ENCODE data around the gene FLII. TPM values are rescaled to one million over a fixed set of nuclear protein-coding genes. Genes with fewer than 3 reads are reported as not detected.
"Not testable (repeated sequence)": the region's sequence is repeated elsewhere in the genome, so short reads cannot be mapped to it uniquely, and the experiment has no call there.

FLII gene
- 100 to 1,000 TPM; 218 to 258 TPM for polyA plus RNA-seq

DNA sequence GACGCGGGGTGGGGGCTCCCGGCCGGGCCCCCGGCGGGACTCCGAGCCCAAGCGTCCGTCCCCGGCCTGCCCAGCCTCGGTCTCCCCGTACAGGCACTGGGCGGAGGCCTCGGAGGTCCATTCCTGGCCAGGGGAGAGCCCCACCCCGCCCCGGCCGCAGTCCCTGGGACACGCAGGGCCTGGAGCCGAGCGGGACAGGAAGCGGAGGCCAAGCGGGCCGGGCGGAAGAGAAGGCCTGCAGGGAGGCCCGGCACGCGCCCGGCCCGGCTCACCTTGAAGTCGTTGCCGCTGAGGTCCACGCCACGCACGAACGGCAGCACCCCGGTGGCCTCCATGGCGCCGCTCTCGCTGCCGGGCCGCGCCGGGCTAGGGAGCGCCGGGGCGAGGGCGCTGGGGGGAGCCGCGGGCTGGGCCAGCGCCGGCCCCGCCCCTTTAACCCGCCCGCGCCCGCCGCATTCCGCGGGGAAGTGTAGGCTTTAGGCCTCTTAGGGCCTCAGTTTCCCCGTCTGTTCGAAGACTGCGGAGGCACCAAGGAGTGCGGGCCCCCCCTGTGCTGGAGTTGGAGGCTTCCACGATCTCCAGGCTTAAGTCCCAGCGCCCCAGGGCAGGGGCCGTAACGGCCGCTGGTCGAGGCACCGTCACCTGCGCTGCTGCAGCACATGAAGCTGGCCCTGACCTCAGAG, at the start of gene FLII:
FLII (minus strand) TSS at position 383 of the 683 bp plus-strand sequence; CDS start at position 335, 48 bp downstream.
- peak within 1 kb of the TSS; percentile 74 to 92 for H3K4me3 ChIP-seq (ENCODE audit: low read depth in 1 of 2, low read length in 2 of 2)
- H3K4me1 ChIP-seq (ENCODE audit: control insufficient read depth in 2 of 2, insufficient read depth in 2 of 2, low read length in 1 of 2), result peaks cover 3 to 25% of the 10 kb centered on the region in 2 donors

DNA sequence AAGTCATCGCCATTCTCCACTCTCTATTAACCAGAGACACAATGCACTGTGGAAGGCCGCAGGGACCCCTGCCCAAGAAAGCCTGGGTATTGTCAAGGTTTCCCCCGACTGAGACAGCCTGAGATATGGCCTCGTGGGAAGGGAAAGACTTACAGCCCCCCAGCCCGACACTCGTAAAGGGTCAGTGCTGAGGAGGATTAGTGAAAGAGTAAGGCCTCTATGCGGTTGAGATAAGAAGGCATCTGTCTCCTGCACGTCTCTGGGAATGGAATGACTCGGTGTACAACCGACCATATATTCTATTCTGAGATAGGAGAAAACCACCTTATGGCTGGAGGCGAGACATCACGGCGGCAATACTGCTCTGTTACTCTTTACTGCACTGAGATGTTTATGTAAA, 44.7 kb upstream of the FLII start:
- H3K27ac ChIP-seq (ENCODE audit: low read depth in 2 of 2, low read length in 1 of 2); H3K4me1 ChIP-seq (ENCODE audit: control insufficient read depth in 2 of 2, insufficient read depth in 2 of 2, low read length in 1 of 2); H3K27me3 ChIP-seq (ENCODE audit: control insufficient read depth in 1 of 2, insufficient read depth in 2 of 2, low read length in 2 of 2); H3K4me3 ChIP-seq (ENCODE audit: low read depth in 1 of 2, low read length in 2 of 2); H3K9me3 ChIP-seq (ENCODE audit: control insufficient read depth in 2 of 2, insufficient read depth in 1 of 2, low read depth in 1 of 2, low read length in 1 of 2): not testable (repeated sequence)
- WGBS, 2 donors, result 77 to 85% methylated on average over 13 of the region's 13 CpGs
- H3K36me3 ChIP-seq (ENCODE audit: control insufficient read depth in 2 of 2, insufficient read depth in 2 of 2, low read length in 1 of 2), result peaks cover 29 to 33% of the 10 kb centered on the region in 2 donors

More for the DNA sequence above, at the start of gene FLII:
- H3K27me3 ChIP-seq (ENCODE audit: control insufficient read depth in 1 of 2, insufficient read depth in 2 of 2, low read length in 2 of 2), result no peaks in the 10 kb centered on the region
- WGBS, 2 donors, result 1 to 2% methylated on average over 49 to 71 of the region's 71 CpGs
- H3K36me3 ChIP-seq (ENCODE audit: control insufficient read depth in 2 of 2, insufficient read depth in 2 of 2, low read length in 1 of 2), result peaks cover 0 to 38% of the 10 kb centered on the region in 2 donors
- peak within 1 kb of the TSS; percentile 97 to 99 for H3K27ac ChIP-seq (ENCODE audit: low read depth in 2 of 2, low read length in 1 of 2)
- H3K9me3 ChIP-seq (ENCODE audit: control insufficient read depth in 2 of 2, insufficient read depth in 1 of 2, low read depth in 1 of 2, low read length in 1 of 2), result no peaks in the 10 kb centered on the region

DNA sequence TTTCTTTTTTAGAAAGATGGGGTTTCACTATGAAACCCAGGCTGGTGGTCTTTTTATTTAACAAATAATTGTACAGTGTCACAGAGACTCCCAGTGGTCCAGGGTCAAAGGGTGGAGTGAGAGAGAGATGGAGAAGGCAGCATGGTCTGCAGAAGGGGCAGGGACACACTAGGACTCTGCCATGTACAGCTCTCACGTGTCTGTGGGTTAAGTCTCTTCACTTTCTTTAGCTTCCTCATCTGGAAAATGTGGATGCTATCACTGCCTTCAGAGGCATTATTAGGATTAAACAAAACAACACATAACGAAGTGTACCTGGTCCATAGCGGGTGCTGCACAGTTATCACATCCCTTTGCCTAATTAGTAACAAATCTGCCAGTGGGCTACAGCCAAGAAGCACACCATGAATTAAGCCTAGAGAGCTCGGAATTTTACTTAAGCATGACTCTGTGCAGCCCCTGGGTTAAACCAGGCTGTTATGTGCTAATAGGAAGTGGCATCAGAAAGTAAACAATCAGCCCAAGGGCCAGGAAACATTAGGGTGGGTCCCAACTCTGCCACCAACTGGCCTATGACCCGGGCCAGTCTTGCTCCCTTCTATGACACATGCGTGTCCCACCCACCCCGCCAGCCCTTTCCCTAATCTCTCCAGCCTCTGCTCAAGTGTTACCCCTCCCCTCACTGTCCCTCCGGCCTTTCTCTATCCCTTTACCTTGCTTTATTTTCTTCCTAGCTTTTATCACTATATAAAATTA, 42.4 kb upstream of the FLII start:
- peaks cover 27 to 29% of the 10 kb centered on the region in 2 donors for H3K36me3 ChIP-seq (ENCODE audit: control insufficient read depth in 2 of 2, insufficient read depth in 2 of 2, low read length in 1 of 2)
- no peak overlapping the region for H3K4me3 ChIP-seq (ENCODE audit: low read depth in 1 of 2, low read length in 2 of 2)
- no peak overlapping the region for H3K27ac ChIP-seq (ENCODE audit: low read depth in 2 of 2, low read length in 1 of 2)
- 81 to 85% methylated on average over 8 of the region's 8 CpGs for WGBS, 2 donors
- no peaks in the 10 kb centered on the region for H3K9me3 ChIP-seq (ENCODE audit: control insufficient read depth in 2 of 2, insufficient read depth in 1 of 2, low read depth in 1 of 2, low read length in 1 of 2)
- H3K4me1 ChIP-seq (ENCODE audit: control insufficient read depth in 2 of 2, insufficient read depth in 2 of 2, low read length in 1 of 2), result no peaks in the 10 kb centered on the region
- H3K27me3 ChIP-seq (ENCODE audit: control insufficient read depth in 1 of 2, insufficient read depth in 2 of 2, low read length in 2 of 2), result no peaks in the 10 kb centered on the region

DNA sequence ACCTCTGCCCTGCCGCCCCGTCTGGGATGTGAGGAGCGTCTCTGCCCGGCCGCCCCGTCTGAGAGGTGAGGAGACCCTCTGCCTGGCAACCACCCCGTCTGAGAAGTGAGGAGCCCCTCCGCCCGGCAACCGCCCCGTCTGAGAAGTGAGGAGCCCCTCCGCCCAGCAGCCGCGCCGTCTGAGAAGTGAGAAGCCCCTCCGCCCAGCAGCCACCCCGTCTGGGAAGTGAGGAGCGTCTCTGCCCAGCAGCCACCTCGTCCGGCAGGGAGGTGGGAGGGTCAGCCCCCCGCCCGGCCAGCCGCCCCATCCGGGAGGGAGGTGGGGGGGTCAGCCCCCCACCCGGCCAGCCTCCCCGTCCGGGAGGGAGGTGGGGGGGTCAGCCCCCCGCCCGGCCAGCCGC, 39.5 kb upstream of the FLII start:
- not testable (repeated sequence) for H3K4me1 ChIP-seq (ENCODE audit: control insufficient read depth in 2 of 2, insufficient read depth in 2 of 2, low read length in 1 of 2); H3K4me3 ChIP-seq (ENCODE audit: low read depth in 1 of 2, low read length in 2 of 2); H3K9me3 ChIP-seq (ENCODE audit: control insufficient read depth in 2 of 2, insufficient read depth in 1 of 2, low read depth in 1 of 2, low read length in 1 of 2); H3K27ac ChIP-seq (ENCODE audit: low read depth in 2 of 2, low read length in 1 of 2); H3K27me3 ChIP-seq (ENCODE audit: control insufficient read depth in 1 of 2, insufficient read depth in 2 of 2, low read length in 2 of 2)
- peaks cover 21 to 24% of the 10 kb centered on the region in 2 donors for H3K36me3 ChIP-seq (ENCODE audit: control insufficient read depth in 2 of 2, insufficient read depth in 2 of 2, low read length in 1 of 2)
- WGBS, 2 donors, result 91 to 92% methylated on average over 2 to 30 of the region's 30 CpGs

GRCh38 chr17:18291718-18292540, 33.4 kb upstream of the FLII start:
- no peak overlapping the region for H3K27ac ChIP-seq (ENCODE audit: low read depth in 2 of 2, low read length in 1 of 2)
- no peak overlapping the region for H3K4me3 ChIP-seq (ENCODE audit: low read depth in 1 of 2, low read length in 2 of 2)
- no peaks in the 10 kb centered on the region for H3K9me3 ChIP-seq (ENCODE audit: control insufficient read depth in 2 of 2, insufficient read depth in 1 of 2, low read depth in 1 of 2, low read length in 1 of 2)
- WGBS, 2 donors, result 94 to 95% methylated on average over 15 of the region's 15 CpGs
- H3K36me3 ChIP-seq (ENCODE audit: control insufficient read depth in 2 of 2, insufficient read depth in 2 of 2, low read length in 1 of 2), result peaks cover 23 to 31% of the 10 kb centered on the region in 2 donors
- H3K4me1 ChIP-seq (ENCODE audit: control insufficient read depth in 2 of 2, insufficient read depth in 2 of 2, low read length in 1 of 2), result no peaks in the 10 kb centered on the region
- no peaks in the 10 kb centered on the region for H3K27me3 ChIP-seq (ENCODE audit: control insufficient read depth in 1 of 2, insufficient read depth in 2 of 2, low read length in 2 of 2)

DNA sequence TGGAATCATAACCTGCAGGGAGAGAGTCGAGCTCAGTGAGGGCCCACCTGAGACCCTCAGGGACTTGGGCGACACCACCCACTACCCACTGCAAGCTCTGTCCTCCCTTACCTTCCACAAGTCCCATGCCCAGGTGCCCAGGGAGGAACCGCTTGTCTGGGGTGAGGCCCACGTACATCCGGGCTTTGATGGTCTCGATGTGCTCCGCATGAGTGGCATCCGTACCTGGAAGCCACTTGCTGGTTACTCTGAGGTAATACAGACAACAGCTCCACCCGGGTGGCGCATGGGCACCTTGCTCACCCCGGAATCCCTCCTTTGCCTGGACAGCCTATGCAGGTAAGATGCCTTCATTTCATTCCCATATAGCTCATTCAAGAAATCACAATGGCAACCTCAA, 26.8 kb upstream of the FLII start:
- H3K9me3 ChIP-seq (ENCODE audit: control insufficient read depth in 2 of 2, insufficient read depth in 1 of 2, low read depth in 1 of 2, low read length in 1 of 2), result no peaks in the 10 kb centered on the region
- no peak overlapping the region for H3K27ac ChIP-seq (ENCODE audit: low read depth in 2 of 2, low read length in 1 of 2)
- WGBS, 2 donors, result 96 to 97% methylated on average over 11 of the region's 11 CpGs
- H3K4me1 ChIP-seq (ENCODE audit: control insufficient read depth in 2 of 2, insufficient read depth in 2 of 2, low read length in 1 of 2), result no peaks in the 10 kb centered on the region
- H3K4me3 ChIP-seq (ENCODE audit: low read depth in 1 of 2, low read length in 2 of 2), result no peak overlapping the region
- peaks cover 28 to 46% of the 10 kb centered on the region in 2 donors for H3K36me3 ChIP-seq (ENCODE audit: control insufficient read depth in 2 of 2, insufficient read depth in 2 of 2, low read length in 1 of 2)
- no peaks in the 10 kb centered on the region for H3K27me3 ChIP-seq (ENCODE audit: control insufficient read depth in 1 of 2, insufficient read depth in 2 of 2, low read length in 2 of 2)

- Histone ChIP-seq H3K4me1 (ENCODE audit: control insufficient read depth in 2 of 2, insufficient read depth in 2 of 2, low read length in 1 of 2) (no peaks in the 10 kb centered on the region), H3K9me3 (ENCODE audit: control insufficient read depth in 2 of 2, insufficient read depth in 1 of 2, low read depth in 1 of 2, low read length in 1 of 2) (no peaks in the 10 kb centered on the region), H3K4me3 (ENCODE audit: low read depth in 1 of 2, low read length in 2 of 2) (no peak overlapping the region), H3K27me3 (ENCODE audit: control insufficient read depth in 1 of 2, insufficient read depth in 2 of 2, low read length in 2 of 2) (no peaks in the 10 kb centered on the region), H3K27ac (ENCODE audit: low read depth in 2 of 2, low read length in 1 of 2) (no peak overlapping the region), H3K36me3 (ENCODE audit: control insufficient read depth in 2 of 2, insufficient read depth in 2 of 2, low read length in 1 of 2) (peaks cover 34 to 48% of the 10 kb centered on the region in 2 donors)
- WGBS, 2 donors, result 91 to 92% methylated on average over 6 of the region's 6 CpGs
Observed at GRCh38 chr17:18281788-18282187, 23.2 kb upstream of the FLII start.

DNA sequence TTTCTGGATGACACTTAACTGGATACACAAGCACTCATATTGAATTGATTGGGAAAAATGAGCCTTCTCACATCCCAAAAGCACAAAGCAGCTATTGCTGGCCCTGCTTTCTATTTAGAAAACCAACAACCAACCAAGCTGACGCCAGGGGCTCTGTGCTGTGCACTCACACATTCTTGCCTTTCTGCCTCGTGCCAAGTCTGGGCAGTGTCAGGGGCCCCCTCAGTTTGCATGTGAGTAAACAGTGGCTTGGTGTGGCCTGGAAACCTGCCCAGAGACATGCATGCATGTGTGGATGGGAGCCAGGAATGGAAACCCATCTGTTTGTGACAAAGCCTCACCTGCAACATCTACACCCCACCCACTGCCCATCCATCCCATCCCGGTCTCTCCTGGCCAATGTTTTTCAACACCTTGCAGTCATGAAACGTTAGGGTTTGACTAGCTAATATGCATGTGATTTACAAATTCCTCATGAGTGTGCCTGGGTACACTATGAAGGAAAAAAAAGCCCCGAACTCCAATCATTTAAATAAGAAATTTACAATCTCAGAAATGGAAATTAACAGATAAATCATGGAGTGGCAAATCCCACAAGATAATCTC, 22.3 kb upstream of the FLII start:
- Histone ChIP-seq H3K27ac (ENCODE audit: low read depth in 2 of 2, low read length in 1 of 2) (no peak overlapping the region), H3K4me3 (ENCODE audit: low read depth in 1 of 2, low read length in 2 of 2) (no peak overlapping the region), H3K36me3 (ENCODE audit: control insufficient read depth in 2 of 2, insufficient read depth in 2 of 2, low read length in 1 of 2) (peaks cover 36 to 56% of the 10 kb centered on the region in 2 donors), H3K4me1 (ENCODE audit: control insufficient read depth in 2 of 2, insufficient read depth in 2 of 2, low read length in 1 of 2) (no peaks in the 10 kb centered on the region), H3K27me3 (ENCODE audit: control insufficient read depth in 1 of 2, insufficient read depth in 2 of 2, low read length in 2 of 2) (no peaks in the 10 kb centered on the region), H3K9me3 (ENCODE audit: control insufficient read depth in 2 of 2, insufficient read depth in 1 of 2, low read depth in 1 of 2, low read length in 1 of 2) (no peaks in the 10 kb centered on the region)
- WGBS, 2 donors, result 59 to 63% methylated on average over 5 of the region's 5 CpGs

- no peaks in the 10 kb centered on the region for H3K9me3 ChIP-seq (ENCODE audit: control insufficient read depth in 2 of 2, insufficient read depth in 1 of 2, low read depth in 1 of 2, low read length in 1 of 2)
- peaks cover 36 to 54% of the 10 kb centered on the region in 2 donors for H3K36me3 ChIP-seq (ENCODE audit: control insufficient read depth in 2 of 2, insufficient read depth in 2 of 2, low read length in 1 of 2)
- no peaks in the 10 kb centered on the region for H3K4me1 ChIP-seq (ENCODE audit: control insufficient read depth in 2 of 2, insufficient read depth in 2 of 2, low read length in 1 of 2)
- no peak overlapping the region for H3K27ac ChIP-seq (ENCODE audit: low read depth in 2 of 2, low read length in 1 of 2)
- H3K27me3 ChIP-seq (ENCODE audit: control insufficient read depth in 1 of 2, insufficient read depth in 2 of 2, low read length in 2 of 2), result no peaks in the 10 kb centered on the region
- 91 to 97% methylated on average over 4 of the region's 4 CpGs for WGBS, 2 donors
- H3K4me3 ChIP-seq (ENCODE audit: low read depth in 1 of 2, low read length in 2 of 2), result no peak overlapping the region
Observed at GRCh38 chr17:18280249-18280648, 21.7 kb upstream of the FLII start.

Measured in esophagus (tissue), 2 donors.